Inflammatory macrophage treated with lipopolysaccharide for 4 hours (primary cell): ENCODE results near the gene IRF2BP2.

Source experiments
- DNase-seq: peaks from one replicate; pipeline ENCODE4 v3.0.0-alpha.2; 2020

The IRF2BP2 gene

GRCh38 chr1:234582681-234583301 is 27.2 kb downstream of the IRF2BP2 start:
- DNase-seq, result no peak

GRCh38 chr1:234582186-234582585 is 27.8 kb downstream of the IRF2BP2 start:
- DNase-seq, result no peak

- DNase-seq, result no peak
These were observed 28.8 kb downstream of the IRF2BP2 start for GRCh38 chr1:234581063-234581714.

- DNase-seq, result peak; percentile 71
These were observed 30.0 kb downstream of the IRF2BP2 start for GRCh38 chr1:234579967-234580366.

GRCh38 chr1:234578735-234579134 is 31.2 kb downstream of the IRF2BP2 start:
- no peak for DNase-seq

- DNase-seq, result no peak
These were observed 31.9 kb downstream of the IRF2BP2 start for GRCh38 chr1:234578087-234578486.

GRCh38 chr1:234573711-234574299 is 36.2 kb downstream of the IRF2BP2 start:
- DNase-seq, result peak; percentile 66

- no peak for DNase-seq
These were observed 37.0 kb downstream of the IRF2BP2 start for GRCh38 chr1:234572966-234573365.

GRCh38 chr1:234571702-234572101 is 38.3 kb downstream of the IRF2BP2 start:
- no peak for DNase-seq

- DNase-seq, result no peak
These were observed 39.5 kb downstream of the IRF2BP2 start for GRCh38 chr1:234570329-234571120.

- no peak for DNase-seq
These were observed 41.6 kb downstream of the IRF2BP2 start for GRCh38 chr1:234568345-234568744.

- no peak for DNase-seq
These were observed 44.8 kb downstream of the IRF2BP2 start for GRCh38 chr1:234565132-234565531.

- DNase-seq, result no peak
These were observed 45.6 kb downstream of the IRF2BP2 start for GRCh38 chr1:234564035-234565029.

GRCh38 chr1:234562334-234562733 is 47.6 kb downstream of the IRF2BP2 start:
- DNase-seq, result no peak

GRCh38 chr1:234561319-234561718 is 48.7 kb downstream of the IRF2BP2 start:
- DNase-seq, result no peak

- DNase-seq, result no peak
These were observed 49.9 kb downstream of the IRF2BP2 start for GRCh38 chr1:234559902-234560676.

- no peak for DNase-seq
These were observed 50.7 kb downstream of the IRF2BP2 start for GRCh38 chr1:234559152-234559901.

- DNase-seq, result no peak
These were observed 51.6 kb downstream of the IRF2BP2 start for GRCh38 chr1:234558330-234558836.

- DNase-seq, result no peak
These were observed 53.6 kb downstream of the IRF2BP2 start for GRCh38 chr1:234556245-234556943.
